ENCODE data around the gene PCARE. TPM values are rescaled to one million over a fixed set of nuclear protein-coding genes. Genes with fewer than 3 reads are reported as not detected.

PCARE gene
- total and polyA plus RNA-seq, 2 experiments from 2014 or later: not detected

DNA sequence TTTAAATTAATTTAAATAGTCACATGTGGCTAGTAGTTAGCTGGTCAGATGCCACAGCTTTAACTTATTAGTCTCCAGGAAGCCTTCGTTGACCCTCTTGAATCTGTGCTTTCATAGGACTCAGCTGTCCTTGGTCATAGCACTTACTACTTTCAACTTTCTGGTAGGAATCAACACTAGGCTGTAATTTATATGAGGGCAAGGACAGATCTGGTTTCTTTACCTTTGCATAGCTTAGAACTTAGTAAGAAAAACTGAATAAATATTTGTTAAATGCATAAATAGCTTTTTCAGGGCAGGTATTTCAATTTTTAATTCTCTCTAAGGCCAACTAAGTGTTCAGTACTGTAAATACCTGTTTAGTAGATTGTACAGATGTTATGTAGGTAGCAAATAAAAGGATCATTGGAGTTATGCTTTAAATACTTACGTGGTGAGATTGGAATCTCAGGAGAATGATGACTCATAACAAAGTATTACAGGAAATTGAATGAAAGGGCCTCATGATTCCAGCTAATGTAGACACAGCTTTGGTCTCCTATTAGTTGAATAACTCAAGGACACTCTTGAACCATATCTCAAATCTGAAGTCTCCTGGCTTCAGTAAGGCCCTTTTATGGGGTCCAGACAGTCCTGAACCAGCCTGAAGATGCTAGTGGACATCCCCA is 43.4 kb upstream of the PCARE start:
- Histone ChIP-seq H3K9me2 (ENCODE audit: insufficient read depth) (no peaks in the 10 kb centered on the region), H4K20me1 (ENCODE audit: insufficient read depth) (no peaks in the 10 kb centered on the region), H3K27ac (peak overlapping the region; percentile 88), H3K4me2 (ENCODE audit: unreplicated experiment) (peak overlapping the region; percentile 98), H2AFZ (no peak overlapping the region), H3K4me1 (ENCODE audit: insufficient read depth) (peaks cover 54% of the 10 kb centered on the region), H3K9me3 (ENCODE audit: low read depth) (no peaks in the 10 kb centered on the region), H3K36me3 (ENCODE audit: low read depth) (peaks cover 11% of the 10 kb centered on the region), H3K9ac (no peak overlapping the region), H3K4me3 (peak overlapping the region; percentile 27), H3K27me3 (replicated peaks; ENCODE audit: insufficient read depth) (no peaks in the 10 kb centered on the region), H3F3A (ENCODE audit: insufficient read depth) (peaks cover 44% of the 10 kb centered on the region), H3K79me2 (ENCODE audit: insufficient read depth) (peaks cover 64% of the 10 kb centered on the region)
- in situ Hi-C loops (cut with MboI): no loop called here
- TF ChIP-seq EZH2phosphoT487 (IDR thresholded peaks at IDR 0.05; ENCODE audit: insufficient read depth, low read depth) (no peak), EZH2 (IDR thresholded peaks at IDR 0.05; ENCODE audit: insufficient read depth, poor library complexity, severe bottlenecking) (no peak)
- WGBS, 2 experiments (ENCODE audit: low coverage in 1 of 2, low lambda C conversion rate in 2 of 2, missing lambda C conversion rate in 2 of 2): 32% methylated on average over 2 of the region's 2 CpGs
- peak; percentile 79 for DNase-seq

DNA sequence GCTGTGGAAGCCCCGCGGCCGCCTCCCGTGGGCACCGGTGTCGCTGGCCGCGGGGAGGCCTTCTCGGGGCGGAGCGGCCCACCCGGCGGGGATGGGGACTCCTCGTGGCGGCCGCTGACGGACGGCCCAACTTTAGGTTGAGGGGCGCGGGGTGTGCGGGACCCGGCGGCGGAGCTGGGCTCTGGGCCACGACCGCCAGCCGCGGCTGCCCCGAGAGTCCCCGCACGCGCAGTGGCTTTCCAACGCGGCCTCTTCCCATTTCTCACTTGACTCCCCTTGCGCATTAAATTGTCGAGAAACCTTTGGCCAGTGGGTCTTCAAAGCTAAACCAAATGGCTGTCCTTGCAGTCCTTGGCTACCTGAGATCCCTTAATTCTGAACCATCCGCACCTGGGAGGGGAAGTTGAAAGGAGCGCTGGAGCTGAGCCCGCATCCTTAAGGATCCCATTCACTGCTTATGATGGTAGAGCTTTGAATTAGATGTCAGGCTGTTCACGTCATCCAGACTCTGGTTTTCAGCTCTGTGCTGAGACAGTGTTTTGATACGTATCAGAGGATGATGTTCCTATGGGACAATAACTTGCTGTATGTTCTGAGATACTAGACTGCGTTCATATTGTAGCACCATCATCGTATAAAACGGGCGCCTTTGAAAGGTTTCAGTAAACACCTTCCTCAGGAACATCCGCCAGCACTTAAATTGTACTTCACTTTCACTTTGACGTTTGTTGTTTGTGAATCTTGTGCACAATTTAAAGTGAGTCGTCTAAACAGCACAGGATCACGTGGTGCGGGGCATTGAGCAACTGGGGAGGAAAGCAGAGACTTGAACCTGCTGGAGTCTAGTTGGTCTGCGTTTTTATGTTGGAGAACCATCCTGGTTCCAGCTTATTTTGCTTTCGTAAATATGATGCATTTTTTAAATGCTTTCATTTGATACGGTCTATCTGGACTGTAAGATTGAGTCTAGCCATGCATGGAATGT is 41.8 kb upstream of the PCARE start:
- peak; percentile 83 for DNase-seq
- peak overlapping the region; percentile 93 for H3K9ac ChIP-seq
- TF ChIP-seq EZH2 (IDR thresholded peaks at IDR 0.05; ENCODE audit: insufficient read depth, poor library complexity, severe bottlenecking) (no peak), EZH2phosphoT487 (IDR thresholded peaks at IDR 0.05; ENCODE audit: insufficient read depth, low read depth) (no peak)
- H3K36me3 ChIP-seq (ENCODE audit: low read depth): no peaks in the 10 kb centered on the region
- no peaks in the 10 kb centered on the region for H3K9me3 ChIP-seq (ENCODE audit: low read depth)
- H2AFZ ChIP-seq: peak overlapping the region; percentile 83
- peaks cover 47% of the 10 kb centered on the region for H3K79me2 ChIP-seq (ENCODE audit: insufficient read depth)
- H3F3A ChIP-seq (ENCODE audit: insufficient read depth): peaks cover 44% of the 10 kb centered on the region
- H3K4me1 ChIP-seq (ENCODE audit: insufficient read depth): peaks cover 53% of the 10 kb centered on the region
- H3K27ac ChIP-seq: peak overlapping the region; percentile 88
- 1 to 3% methylated on average over 28 to 38 of the region's 53 CpGs for WGBS, 2 experiments (ENCODE audit: low coverage in 1 of 2, low lambda C conversion rate in 2 of 2, missing lambda C conversion rate in 2 of 2)
- in situ Hi-C loops (cut with MboI): no loop called here
- H3K27me3 ChIP-seq (replicated peaks; ENCODE audit: insufficient read depth): no peaks in the 10 kb centered on the region
- H4K20me1 ChIP-seq (ENCODE audit: insufficient read depth): no peaks in the 10 kb centered on the region
- peak overlapping the region; percentile 97 for H3K4me3 ChIP-seq
- peak overlapping the region; percentile 98 for H3K4me2 ChIP-seq (ENCODE audit: unreplicated experiment)
- H3K9me2 ChIP-seq (ENCODE audit: insufficient read depth): no peaks in the 10 kb centered on the region

DNA sequence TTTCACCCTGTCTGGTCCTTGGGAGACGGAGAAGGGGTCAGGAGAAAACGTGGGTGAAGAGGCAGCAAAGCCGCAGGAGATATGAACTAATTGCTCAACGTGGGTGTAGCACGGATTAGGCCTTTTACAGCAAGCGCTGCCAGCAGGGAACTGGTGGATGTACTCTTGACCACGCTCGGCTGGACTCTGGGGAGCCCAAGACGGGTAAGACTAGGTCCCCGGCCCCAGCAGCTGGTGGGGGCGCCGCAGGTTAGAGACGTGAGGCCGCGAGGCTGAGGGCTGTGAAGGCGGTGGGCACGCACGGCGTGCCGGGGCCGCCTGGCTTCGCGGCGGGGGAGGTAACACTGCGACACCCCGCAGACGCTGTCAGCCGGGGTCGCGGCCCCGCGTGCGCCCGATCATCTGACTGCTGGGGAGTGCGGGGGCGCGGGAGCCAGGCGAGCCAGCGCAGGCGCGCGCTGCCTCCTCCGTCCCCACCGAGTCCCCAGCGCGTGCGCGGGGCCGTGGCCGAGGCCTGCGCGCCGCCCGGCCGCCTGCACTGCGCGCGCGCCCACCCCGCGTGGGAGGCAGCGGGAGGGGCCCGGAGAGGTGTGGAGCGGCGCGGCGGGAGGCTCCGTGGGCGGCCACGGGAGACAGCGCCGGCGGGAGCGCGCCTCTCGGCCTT is 40.8 kb upstream of the PCARE start, which contains the start of gene CLIP4:
TSS of gene CLIP4 (plus strand) at position 470 of the 664 bp plus-strand sequence. CDS start 5,974 bp downstream, outside the sequence.
- peaks cover 44% of the 10 kb centered on the region for H3F3A ChIP-seq (ENCODE audit: insufficient read depth)
- H3K9me2 ChIP-seq (ENCODE audit: insufficient read depth): no peaks in the 10 kb centered on the region
- TF ChIP-seq EZH2phosphoT487 (IDR thresholded peaks at IDR 0.05; ENCODE audit: insufficient read depth, low read depth) (no peak), EZH2 (IDR thresholded peaks at IDR 0.05; ENCODE audit: insufficient read depth, poor library complexity, severe bottlenecking) (no peak)
- H3K27ac ChIP-seq: peak within 1 kb of the TSS; percentile 88
- peak within 1 kb of the TSS; percentile 98 for H3K4me2 ChIP-seq (ENCODE audit: unreplicated experiment)
- no peaks in the 10 kb centered on the region for H3K36me3 ChIP-seq (ENCODE audit: low read depth)
- H3K4me1 ChIP-seq (ENCODE audit: insufficient read depth): peaks cover 53% of the 10 kb centered on the region
- H3K4me3 ChIP-seq: peak within 1 kb of the TSS; percentile 97
- DNase-seq: peak; percentile 84
- H3K79me2 ChIP-seq (ENCODE audit: insufficient read depth): peaks cover 37% of the 10 kb centered on the region
- peak within 1 kb of the TSS; percentile 90 for H2AFZ ChIP-seq
- H3K9ac ChIP-seq: peak within 1 kb of the TSS; percentile 93
- no peaks in the 10 kb centered on the region for H4K20me1 ChIP-seq (ENCODE audit: insufficient read depth)
- 3% methylated on average over 22 to 39 of the region's 76 CpGs for WGBS, 2 experiments (ENCODE audit: low coverage in 1 of 2, low lambda C conversion rate in 2 of 2, missing lambda C conversion rate in 2 of 2)
- in situ Hi-C loops (cut with MboI): no loop called here
- no peaks in the 10 kb centered on the region for H3K27me3 ChIP-seq (replicated peaks; ENCODE audit: insufficient read depth)
- H3K9me3 ChIP-seq (ENCODE audit: low read depth): no peaks in the 10 kb centered on the region

DNA sequence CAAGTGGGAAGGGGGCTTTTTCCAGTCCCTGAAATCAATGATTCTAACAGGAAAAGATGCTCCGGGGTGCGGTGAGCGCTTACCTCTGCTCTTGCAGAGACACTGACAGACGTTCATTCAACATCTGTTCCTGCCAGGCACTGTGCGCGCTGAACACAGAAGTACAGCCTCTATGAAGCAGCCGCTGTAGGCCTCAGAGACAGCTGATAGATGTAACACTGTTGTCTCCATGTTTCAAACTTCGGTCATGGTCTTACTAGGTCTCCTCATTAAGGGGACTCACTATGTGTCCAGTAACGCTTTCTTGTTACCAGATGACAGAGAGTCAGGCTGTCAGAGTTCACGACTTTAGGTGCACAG is 40.2 kb upstream of the PCARE start:
- Histone ChIP-seq H4K20me1 (ENCODE audit: insufficient read depth) (no peaks in the 10 kb centered on the region), H3K9me2 (ENCODE audit: insufficient read depth) (no peaks in the 10 kb centered on the region), H3K9ac (peak overlapping the region; percentile 93), H3K36me3 (ENCODE audit: low read depth) (no peaks in the 10 kb centered on the region), H3K27ac (peak overlapping the region; percentile 88), H3K4me3 (peak overlapping the region; percentile 97), H2AFZ (peak overlapping the region; percentile 90), H3K79me2 (ENCODE audit: insufficient read depth) (peaks cover 32% of the 10 kb centered on the region), H3K27me3 (replicated peaks; ENCODE audit: insufficient read depth) (no peaks in the 10 kb centered on the region), H3K9me3 (ENCODE audit: low read depth) (no peaks in the 10 kb centered on the region), H3K4me1 (ENCODE audit: insufficient read depth) (peaks cover 50% of the 10 kb centered on the region), H3F3A (ENCODE audit: insufficient read depth) (peaks cover 44% of the 10 kb centered on the region), H3K4me2 (ENCODE audit: unreplicated experiment) (peak overlapping the region; percentile 65)
- in situ Hi-C loops (cut with MboI): no loop called here
- WGBS, 2 experiments (ENCODE audit: low coverage in 1 of 2, low lambda C conversion rate in 2 of 2, missing lambda C conversion rate in 2 of 2): 55 to 57% methylated on average over 10 of the region's 10 CpGs
- peak; percentile 48 for DNase-seq
- no peak for TF ChIP-seq EZH2 (IDR thresholded peaks at IDR 0.05; ENCODE audit: insufficient read depth, poor library complexity, severe bottlenecking)
- TF ChIP-seq EZH2phosphoT487 (IDR thresholded peaks at IDR 0.05; ENCODE audit: insufficient read depth, low read depth): no peak

All from GM23248 (cell line).